HepG2 (cell line): Measurements from ENCODE around the gene PLEKHG5. TPM values are rescaled to one million over a fixed set of nuclear protein-coding genes. Genes with fewer than 3 reads are reported as not detected.

ENCODE experiments used
- ATAC-seq: fragments of 200-7000 bp; cut with Tn5 transposase; 3 replicates; pipeline ENCODE4 v1.9.1; 2020; ENCODE audit warnings: mild to moderate bottlenecking, moderate library complexity
- BruUV-seq: library from RNA; stranded (reverse); fragments of 400-500 nt; replicated peaks from 2 replicates; lab custom pipeline; 2021; lab: Mats Ljungman, UMichigan
- CTCF ChIA-PET: fragments of 300-600 bp; formaldehyde crosslinking; extraction: SDS; loops from one replicate; lab custom pipeline; 2021; ENCODE audit warnings: low total read pairs, inconsistent platforms, low intra/inter-chr PET ratio; lab: Yijun Ruan, JAX
- POLR2A ChIA-PET: fragments of 350-600 bp; sonication (Branson Sonifier 250); formaldehyde crosslinking; loops from one replicate; lab custom pipeline; 2020; ENCODE audit warnings: antibody characterized with exemption, inconsistent platforms; lab: Yijun Ruan, JAX
- DNase-seq: peaks from one replicate; pipeline ENCODE4 v3.0.0-alpha.2; 2015; ENCODE audit warnings: low spot score
- FAIRE-seq: peaks from 3 replicates; lab custom pipeline; 2011; peaks lifted over from hg19 to GRCh38; lab: Jason Lieb, UNC
- H2AFZ ChIP-seq: one replicate; pipeline ENCODE4 v1.6.1; 2011; ENCODE audit warnings: low read length, inconsistent platforms
- H3K27ac ChIP-seq: fragments of 300-600 bp; 3 replicates; pipeline ENCODE4 v1.8.0; 2011; ENCODE audit warnings: mixed run types, mild to moderate bottlenecking, mixed read lengths, low read length, inconsistent platforms; ENCODE audit not compliant: insufficient read depth; ENCODE audit errors: extremely low read length
- H3K27me3 ChIP-seq, 2 experiments: fragments of 200-600 bp in 1 of 2; 2 replicates in 1 of 2; 3 replicates in 1 of 2; pipeline versions ENCODE4 v1.6.0 to v1.8.0; 2011; ENCODE audit warnings: low read length in 2 of 2, mild to moderate bottlenecking in 2 of 2, moderate library complexity in 2 of 2, inconsistent platforms in 1 of 2; ENCODE audit not compliant: insufficient read depth in 2 of 2, control insufficient read depth in 1 of 2
- H3K36me3 ChIP-seq, 2 experiments: fragments of 200-600 bp in 1 of 2; replicated peaks in 1 of 2; 2 replicates in 1 of 2; 3 replicates in 1 of 2; pipeline versions ENCODE4 v1.5.1 to v1.8.0; 2011; ENCODE audit warnings: low read length in 2 of 2, inconsistent platforms in 1 of 2; ENCODE audit not compliant: insufficient read depth in 2 of 2, control insufficient read depth in 1 of 2
- H3K4me1 ChIP-seq: 2 replicates; pipeline ENCODE4 v1.5.1; 2012; ENCODE audit warnings: low read length, inconsistent platforms; ENCODE audit not compliant: insufficient read depth
- H3K4me2 ChIP-seq: 2 replicates; pipeline ENCODE4 v1.6.0; 2011; ENCODE audit warnings: low read depth, low read length, inconsistent platforms
- H3K4me3 ChIP-seq, 3 experiments: fragments of 200-600 bp in 1 of 3; sonication (generic), shearing (Covaris generic) in 1 of 3; replicated peaks in 1 of 3; 2 replicates each; pipeline ENCODE4 v1.5.1; 2011 to 2016; ENCODE audit warnings: low read length in 3 of 3, inconsistent platforms in 2 of 3, low read depth in 2 of 3, mild to moderate bottlenecking in 2 of 3, control low read depth in 1 of 3, mixed read lengths in 1 of 3; ENCODE audit not compliant: insufficient read depth in 1 of 3
- H3K79me2 ChIP-seq: one replicate; pipeline ENCODE4 v1.6.1; 2011; ENCODE audit warnings: low read length, inconsistent platforms; ENCODE audit not compliant: insufficient read depth
- H3K9ac ChIP-seq: 2 replicates; pipeline ENCODE4 v1.6.0; 2011; ENCODE audit warnings: mild to moderate bottlenecking, low read depth, low read length, inconsistent platforms; ENCODE audit not compliant: insufficient read depth
- H3K9me3 ChIP-seq: 2 replicates; pipeline ENCODE4 v1.5.1; 2012; ENCODE audit warnings: mild to moderate bottlenecking, low read length
- H4K20me1 ChIP-seq: 2 replicates; pipeline ENCODE4 v1.6.0; 2011; ENCODE audit warnings: inconsistent platforms, mild to moderate bottlenecking, low read length, moderate library complexity; ENCODE audit not compliant: insufficient read depth
- ATAD3A ChIP-seq: sonication (generic); formaldehyde crosslinking; IDR thresholded peaks from 2 replicates; pipeline ENCODE4 v1.4.0; 2020; ENCODE audit warnings: missing genetic modification reagents
- CREB1 ChIP-seq, 2 experiments: fragments of 450-650 bp in 1 of 2; IDR thresholded peaks; 2 replicates each; pipeline ENCODE4 v1.6.1; 2016 to 2017; ENCODE audit warnings: control low read depth in 1 of 2, mild to moderate bottlenecking in 1 of 2, missing compliant biosample characterization in 1 of 2, missing genetic modification characterization in 1 of 2
- KAT8 ChIP-seq: IDR thresholded peaks from 2 replicates; pipeline ENCODE4 v1.6.1; 2016; ENCODE audit warnings: missing genetic modification reagents, missing compliant biosample characterization
- MTF2 ChIP-seq: sonication (generic); formaldehyde crosslinking; IDR thresholded peaks from 2 replicates; pipeline ENCODE4 v1.5.0; 2020; ENCODE audit warnings: missing genetic modification reagents, borderline replicate concordance
- NCOR1 ChIP-seq: fragments of 200-600 bp; sonication (generic); IDR thresholded peaks from 2 replicates; pipeline ENCODE4 v1.7.0; 2017; ENCODE audit warnings: antibody characterized with exemption, low read length, borderline replicate concordance
- NFYC ChIP-seq: IDR thresholded peaks from 2 replicates; pipeline ENCODE4 v1.6.1; 2016; ENCODE audit warnings: missing genetic modification reagents, missing compliant biosample characterization
- POGK ChIP-seq: sonication (generic); formaldehyde crosslinking; conservative IDR thresholded peaks from 2 replicates; pipeline ENCODE4 v1.8.0; 2022; ENCODE audit warnings: mild to moderate bottlenecking, moderate library complexity, missing genetic modification reagents
- REPIN1 ChIP-seq: sonication (generic); formaldehyde crosslinking; IDR thresholded peaks from 2 replicates; pipeline ENCODE4 v1.8.0; 2022; ENCODE audit warnings: missing genetic modification reagents, low read depth, mild to moderate bottlenecking, borderline replicate concordance
- SALL2 ChIP-seq: sonication (generic); formaldehyde crosslinking; IDR thresholded peaks from 2 replicates; pipeline ENCODE4 v1.8.1; 2023; ENCODE audit warnings: mild to moderate bottlenecking, missing genetic modification reagents, inconsistent platforms
- SMAD1 ChIP-seq: sonication (generic); formaldehyde crosslinking; IDR thresholded peaks from 2 replicates; pipeline ENCODE4 v1.4.0; 2020; ENCODE audit warnings: missing genetic modification reagents, low read depth, mild to moderate bottlenecking, borderline replicate concordance
- WIZ ChIP-seq: sonication (generic); formaldehyde crosslinking; IDR thresholded peaks from 2 replicates; pipeline ENCODE4 v1.5.1; 2020; ENCODE audit warnings: mild to moderate bottlenecking, missing genetic modification reagents
- ZKSCAN5 ChIP-seq: sonication (generic); formaldehyde crosslinking; IDR thresholded peaks from 2 replicates; pipeline ENCODE4 v1.5.1; 2020; ENCODE audit warnings: mild to moderate bottlenecking, missing genetic modification reagents
- ZMAT5 ChIP-seq: sonication (generic); formaldehyde crosslinking; IDR thresholded peaks from 2 replicates; pipeline ENCODE4 v1.5.0; 2020; ENCODE audit warnings: mild to moderate bottlenecking, low read depth, missing genetic modification reagents, borderline replicate concordance
- ZNF224 ChIP-seq: sonication (generic); formaldehyde crosslinking; IDR thresholded peaks from 2 replicates; pipeline ENCODE4 v1.5.0; 2020; ENCODE audit warnings: mild to moderate bottlenecking, missing genetic modification reagents
- ZNF7 ChIP-seq: IDR thresholded peaks from 2 replicates; pipeline ENCODE4 v1.6.1; 2016; ENCODE audit warnings: missing biosample characterization, missing genetic modification reagents
- ZNF747 ChIP-seq: sonication (generic); formaldehyde crosslinking; IDR thresholded peaks from 2 replicates; pipeline ENCODE4 v1.8.1; 2023; ENCODE audit warnings: missing genetic modification reagents, mild to moderate bottlenecking, borderline replicate concordance
- ZNF788 ChIP-seq: sonication (generic); formaldehyde crosslinking; IDR thresholded peaks from 2 replicates; pipeline ENCODE4 v1.5.0; 2020; ENCODE audit warnings: mild to moderate bottlenecking, missing genetic modification reagents, borderline replicate concordance
- ZSCAN31 ChIP-seq: sonication (generic); formaldehyde crosslinking; IDR thresholded peaks from 2 replicates; pipeline ENCODE4 v1.5.0; 2020; ENCODE audit warnings: low read depth, mild to moderate bottlenecking, missing genetic modification reagents
- WGBS: methylation state at CpG from one replicate; pipeline ENCODE4 v1.1.6; 2017; ENCODE audit warnings: low lambda C conversion rate; 5-methylcytosine and 5-hydroxymethylcytosine counted together
- in situ Hi-C: cut with HindIII; loops from 2 replicates; pipeline ENCODE4 v1.10.0; 2017; ENCODE audit warnings: low pct_unique_long_range_greater_than_20kb; ENCODE audit not compliant: extremely low pct_ligation_motif_present
- intact Hi-C: fragments of 100-400 bp; cut with micrococcal nuclease; formaldehyde crosslinking; loops from one replicate; pipeline ENCODE4 v1.10.0; 2022; ENCODE audit not compliant: unreplicated experiment
- polyA plus RNA-seq, 8 experiments: library from polyadenylated mRNA; depleted of rRNA in 3 of 8; stranded (reverse) in 7 of 8; unstranded in 1 of 8; fragments of >200 nt; fragmentation: Illumina TruSeq in 4 of 8; extraction: Trizol in 4 of 8; gene quantifications; 2 replicates each; pipeline versions ENCODE4 v1.2.1 to v1.2.3, GENCODE V29; 2011 to 2016; ENCODE audit warnings: low read depth in 4 of 8, missing spikeins in 1 of 8, mixed read lengths in 1 of 8; ENCODE audit not compliant: insufficient read depth in 1 of 8
- total RNA-seq, 5 experiments: library from RNA; depleted of rRNA; stranded (reverse); fragments of >200 nt; fragmentation: Illumina TruSeq; extraction: Trizol; gene quantifications; 2 replicates each; pipeline ENCODE4 v1.2.3, GENCODE V29; 2016; ENCODE audit warnings: low read depth in 1 of 5

PLEKHG5 gene
- total and polyA plus RNA-seq, 2 of the 13 experiments (the other 11 are each of a cell fraction or from before 2014, with no cell fraction given): 1.9 to 3.5 TPM

GRCh38 chr1:6467744-6468688 is 23.5 kb downstream of the PLEKHG5 start:
- no peaks in the 10 kb centered on the region for H3K9me3 ChIP-seq
- no peak overlapping the region for H3K4me3 ChIP-seq
- H4K20me1 ChIP-seq: no peaks in the 10 kb centered on the region
- H3K27me3 ChIP-seq: no peaks in the 10 kb centered on the region
- CTCF ChIA-PET: no interaction called here
- H3K4me2 ChIP-seq: no peak overlapping the region
- no TSS peak for BruUV-seq
- intact Hi-C loops: no loop called here
- no peak overlapping the region for H3K27ac ChIP-seq
- H3K36me3 ChIP-seq: no peaks in the 10 kb centered on the region
- TF ChIP-seq POGK (CRISPR knock-in tag): no peak
- TF ChIP-seq SALL2: no peak
- no peak for TF ChIP-seq NFYC
- no peak for TF ChIP-seq MTF2 (CRISPR knock-in tag)
- TF ChIP-seq ATAD3A (CRISPR knock-in tag): no peak
- TF ChIP-seq ZMAT5: no peak
- no peak for TF ChIP-seq REPIN1 (CRISPR knock-in tag)
- no peak for TF ChIP-seq ZNF7 (CRISPR knock-in tag)
- no peak for TF ChIP-seq KAT8 (CRISPR knock-in tag)
- TF ChIP-seq ZKSCAN5 (CRISPR knock-in tag): no peak
- TF ChIP-seq ZNF224: no peak
- no peak for TF ChIP-seq ZNF788
- no peak for TF ChIP-seq ZSCAN31 (CRISPR knock-in tag)
- no peak for TF ChIP-seq SMAD1
- no peak for TF ChIP-seq NCOR1
- no peak for TF ChIP-seq ZNF747 (CRISPR knock-in tag)
- TF ChIP-seq WIZ: no peak
- no peak for TF ChIP-seq CREB1 (IDR thresholded peaks at IDR 0.05)
- TF ChIP-seq CREB1 (CRISPR knock-in tag; IDR thresholded peaks at IDR 0.05): no peak
- TF ChIP-seq, all 625 proteins: peak for 0
- Histone ChIP-seq H2AFZ (no peak overlapping the region), H3K79me2 (no peaks in the 10 kb centered on the region), H3K9ac (no peak overlapping the region), H3K4me1 (peaks cover 12% of the 10 kb centered on the region)
- in situ Hi-C loops: no loop called here
- no peak for DNase-seq
- WGBS: 83% methylated on average over 20 of the region's 30 CpGs
- no peak for FAIRE-seq
- ATAC-seq: no peak
- POLR2A ChIA-PET: no interaction called here
